ENCODE data around the gene PTPRN2.

DNA sequence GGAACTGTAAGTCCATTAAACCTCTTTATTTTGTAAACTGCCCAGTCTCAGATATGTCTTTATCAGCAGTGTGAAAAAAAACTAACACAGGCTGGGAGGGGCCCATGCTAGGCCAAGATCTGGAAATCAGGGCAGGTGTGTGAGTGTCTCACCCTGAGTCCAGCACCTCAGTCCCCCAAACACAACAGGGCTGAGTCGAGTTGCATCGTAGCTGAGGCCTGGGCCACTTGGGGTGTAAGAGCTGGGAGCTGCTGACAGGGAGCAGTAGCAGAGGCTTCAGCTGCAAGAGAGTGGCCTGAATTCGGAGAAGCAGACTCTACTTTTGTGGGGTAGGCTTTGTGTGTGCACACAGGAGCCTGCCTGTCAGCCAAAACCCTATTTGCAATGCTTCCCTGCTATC, 553.1 kb downstream of the PTPRN2 start:
- TF ChIP-seq RAD21 (CRISPR knock-in tag; conservative IDR thresholded peaks at IDR 0.05 in 1 of 2, IDR thresholded peaks at IDR 0.05 in 1 of 2) (no peak), RFX5 (IDR thresholded peaks at IDR 0.05; ENCODE audit: low read depth, low read length) (no peak), WHSC1 (IDR thresholded peaks at IDR 0.05; ENCODE audit: low read length) (no peak), SREBF2 (CRISPR knock-in tag; IDR thresholded peaks at IDR 0.05) (no peak)
- TF ChIP-seq, protein P1, sequence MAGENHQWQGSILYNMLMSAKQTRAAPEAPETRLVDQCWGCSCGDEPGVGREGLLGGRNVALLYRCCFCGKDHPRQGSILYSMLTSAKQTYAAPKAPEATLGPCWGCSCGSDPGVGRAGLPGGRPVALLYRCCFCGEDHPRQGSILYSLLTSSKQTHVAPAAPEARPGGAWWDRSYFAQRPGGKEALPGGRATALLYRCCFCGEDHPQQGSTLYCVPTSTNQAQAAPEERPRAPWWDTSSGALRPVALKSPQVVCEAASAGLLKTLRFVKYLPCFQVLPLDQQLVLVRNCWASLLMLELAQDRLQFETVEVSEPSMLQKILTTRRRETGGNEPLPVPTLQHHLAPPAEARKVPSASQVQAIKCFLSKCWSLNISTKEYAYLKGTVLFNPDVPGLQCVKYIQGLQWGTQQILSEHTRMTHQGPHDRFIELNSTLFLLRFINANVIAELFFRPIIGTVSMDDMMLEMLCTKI (IDR thresholded peaks at IDR 0.05; ENCODE audit: partially characterized antibody) = no peak
- TF ChIP-seq, protein P2, sequence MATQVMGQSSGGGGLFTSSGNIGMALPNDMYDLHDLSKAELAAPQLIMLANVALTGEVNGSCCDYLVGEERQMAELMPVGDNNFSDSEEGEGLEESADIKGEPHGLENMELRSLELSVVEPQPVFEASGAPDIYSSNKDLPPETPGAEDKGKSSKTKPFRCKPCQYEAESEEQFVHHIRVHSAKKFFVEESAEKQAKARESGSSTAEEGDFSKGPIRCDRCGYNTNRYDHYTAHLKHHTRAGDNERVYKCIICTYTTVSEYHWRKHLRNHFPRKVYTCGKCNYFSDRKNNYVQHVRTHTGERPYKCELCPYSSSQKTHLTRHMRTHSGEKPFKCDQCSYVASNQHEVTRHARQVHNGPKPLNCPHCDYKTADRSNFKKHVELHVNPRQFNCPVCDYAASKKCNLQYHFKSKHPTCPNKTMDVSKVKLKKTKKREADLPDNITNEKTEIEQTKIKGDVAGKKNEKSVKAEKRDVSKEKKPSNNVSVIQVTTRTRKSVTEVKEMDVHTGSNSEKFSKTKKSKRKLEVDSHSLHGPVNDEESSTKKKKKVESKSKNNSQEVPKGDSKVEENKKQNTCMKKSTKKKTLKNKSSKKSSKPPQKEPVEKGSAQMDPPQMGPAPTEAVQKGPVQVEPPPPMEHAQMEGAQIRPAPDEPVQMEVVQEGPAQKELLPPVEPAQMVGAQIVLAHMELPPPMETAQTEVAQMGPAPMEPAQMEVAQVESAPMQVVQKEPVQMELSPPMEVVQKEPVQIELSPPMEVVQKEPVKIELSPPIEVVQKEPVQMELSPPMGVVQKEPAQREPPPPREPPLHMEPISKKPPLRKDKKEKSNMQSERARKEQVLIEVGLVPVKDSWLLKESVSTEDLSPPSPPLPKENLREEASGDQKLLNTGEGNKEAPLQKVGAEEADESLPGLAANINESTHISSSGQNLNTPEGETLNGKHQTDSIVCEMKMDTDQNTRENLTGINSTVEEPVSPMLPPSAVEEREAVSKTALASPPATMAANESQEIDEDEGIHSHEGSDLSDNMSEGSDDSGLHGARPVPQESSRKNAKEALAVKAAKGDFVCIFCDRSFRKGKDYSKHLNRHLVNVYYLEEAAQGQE (IDR thresholded peaks at IDR 0.05; ENCODE audit: borderline replicate concordance) = no peak
- TF ChIP-seq, protein P2 (CRISPR knock-in tag; IDR thresholded peaks at IDR 0.05; ENCODE audit: low read depth) = no peak
- TF ChIP-seq, protein P3, sequence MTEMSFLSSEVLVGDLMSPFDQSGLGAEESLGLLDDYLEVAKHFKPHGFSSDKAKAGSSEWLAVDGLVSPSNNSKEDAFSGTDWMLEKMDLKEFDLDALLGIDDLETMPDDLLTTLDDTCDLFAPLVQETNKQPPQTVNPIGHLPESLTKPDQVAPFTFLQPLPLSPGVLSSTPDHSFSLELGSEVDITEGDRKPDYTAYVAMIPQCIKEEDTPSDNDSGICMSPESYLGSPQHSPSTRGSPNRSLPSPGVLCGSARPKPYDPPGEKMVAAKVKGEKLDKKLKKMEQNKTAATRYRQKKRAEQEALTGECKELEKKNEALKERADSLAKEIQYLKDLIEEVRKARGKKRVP (CRISPR knock-in tag; IDR thresholded peaks at IDR 0.05) = no peak
- TF ChIP-seq, protein P4, sequence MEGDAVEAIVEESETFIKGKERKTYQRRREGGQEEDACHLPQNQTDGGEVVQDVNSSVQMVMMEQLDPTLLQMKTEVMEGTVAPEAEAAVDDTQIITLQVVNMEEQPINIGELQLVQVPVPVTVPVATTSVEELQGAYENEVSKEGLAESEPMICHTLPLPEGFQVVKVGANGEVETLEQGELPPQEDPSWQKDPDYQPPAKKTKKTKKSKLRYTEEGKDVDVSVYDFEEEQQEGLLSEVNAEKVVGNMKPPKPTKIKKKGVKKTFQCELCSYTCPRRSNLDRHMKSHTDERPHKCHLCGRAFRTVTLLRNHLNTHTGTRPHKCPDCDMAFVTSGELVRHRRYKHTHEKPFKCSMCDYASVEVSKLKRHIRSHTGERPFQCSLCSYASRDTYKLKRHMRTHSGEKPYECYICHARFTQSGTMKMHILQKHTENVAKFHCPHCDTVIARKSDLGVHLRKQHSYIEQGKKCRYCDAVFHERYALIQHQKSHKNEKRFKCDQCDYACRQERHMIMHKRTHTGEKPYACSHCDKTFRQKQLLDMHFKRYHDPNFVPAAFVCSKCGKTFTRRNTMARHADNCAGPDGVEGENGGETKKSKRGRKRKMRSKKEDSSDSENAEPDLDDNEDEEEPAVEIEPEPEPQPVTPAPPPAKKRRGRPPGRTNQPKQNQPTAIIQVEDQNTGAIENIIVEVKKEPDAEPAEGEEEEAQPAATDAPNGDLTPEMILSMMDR (IDR thresholded peaks at IDR 0.05 in 2 of 3, conservative IDR thresholded peaks at IDR 0.05 in 1 of 3; ENCODE audit: insufficient read depth in 2 of 3, low read depth in 1 of 3, low read length in 3 of 3) = no peak
